SH-SY5Y (cell line): ENCODE data around the gene PI16.

Source experiments
- GATA2 ChIP-seq: IDR thresholded peaks from 2 replicates; pipeline ENCODE4 v1.6.1; 2011; ENCODE audit warnings: mild to moderate bottlenecking, low read depth, low read length
- GATA3 ChIP-seq: IDR thresholded peaks from 2 replicates; pipeline ENCODE4 v1.6.1; 2011; ENCODE audit warnings: low read depth, mild to moderate bottlenecking, low read length, moderate library complexity

GRCh38 chr6:36933102-36933501 lies 21.4 kb upstream of the PI16 start:
- TF ChIP-seq GATA2 (no peak), GATA3 (no peak)
